ENCODE measurements around the gene SETSIP. TPM values are rescaled to one million over a fixed set of nuclear protein-coding genes. Genes with fewer than 3 reads are reported as not detected.

SETSIP gene
- total RNA-seq, 1 donor from 2014 or later: not detected

- H3K4me3 Mint-ChIP-seq (ENCODE audit: unreplicated experiment): no peak overlapping the region
- no peaks in the 10 kb centered on the region for H3K27me3 Mint-ChIP-seq (ENCODE audit: low read depth, unreplicated experiment)
- H3K79me2 ChIP-seq (ENCODE audit: insufficient read depth, low read length): no peaks in the 10 kb centered on the region
- H3K4me2 ChIP-seq (ENCODE audit: low read length): no peak overlapping the region
- FAIRE-seq: no peak
- no peaks in the 10 kb centered on the region for H4K20me1 ChIP-seq (ENCODE audit: insufficient read depth, low read length)
- H2AFZ ChIP-seq (ENCODE audit: low read depth, low read length): no peak overlapping the region
- TF ChIP-seq CTCF (IDR thresholded peaks at IDR 0.05; ENCODE audit: insufficient read depth, low read depth, low read length) (no peak), EZH2 (IDR thresholded peaks at IDR 0.05; ENCODE audit: insufficient read depth, low read length) (no peak)
- H3K9me3 Mint-ChIP-seq (ENCODE audit: unreplicated experiment): no peaks in the 10 kb centered on the region
- no peak overlapping the region for H3K27ac Mint-ChIP-seq (ENCODE audit: unreplicated experiment)
- H3K4me1 Mint-ChIP-seq (ENCODE audit: low read depth, unreplicated experiment): no peaks in the 10 kb centered on the region
- no peaks in the 10 kb centered on the region for H3K9me3 ChIP-seq (ENCODE audit: insufficient read depth, low read depth, low read length)
- no peaks in the 10 kb centered on the region for H3K36me3 Mint-ChIP-seq (ENCODE audit: low read depth, unreplicated experiment)
- H3K9ac ChIP-seq (ENCODE audit: low read length): no peak overlapping the region
- no peaks in the 10 kb centered on the region for H3K4me1 ChIP-seq (ENCODE audit: insufficient read depth, low read length)
- DNase-seq (ENCODE audit: low read depth): no peak
- no peaks in the 10 kb centered on the region for H3K36me3 ChIP-seq (ENCODE audit: insufficient read depth, low read length)
- H3K4me3 ChIP-seq (ENCODE audit: insufficient read depth, low read depth, low read length): no peak overlapping the region
- H3K27me3 ChIP-seq (ENCODE audit: insufficient read depth, low read length): no peaks in the 10 kb centered on the region
- H3K27ac ChIP-seq (ENCODE audit: low read depth, low read length): no peak overlapping the region
Measured at GRCh38 chr1:92045766-92046495, 29.3 kb downstream of the SETSIP start.

GRCh38 chr1:92043621-92044020 is 31.6 kb downstream of the SETSIP start:
- Mint-ChIP-seq H3K4me3 (ENCODE audit: unreplicated experiment) (no peak overlapping the region), H3K9me3 (ENCODE audit: unreplicated experiment) (no peaks in the 10 kb centered on the region), H3K27ac (ENCODE audit: unreplicated experiment) (no peak overlapping the region), H3K4me1 (ENCODE audit: low read depth, unreplicated experiment) (no peaks in the 10 kb centered on the region), H3K36me3 (ENCODE audit: low read depth, unreplicated experiment) (no peaks in the 10 kb centered on the region), H3K27me3 (ENCODE audit: low read depth, unreplicated experiment) (no peaks in the 10 kb centered on the region)
- H2AFZ ChIP-seq (ENCODE audit: low read depth, low read length): no peak overlapping the region
- no peaks in the 10 kb centered on the region for H3K79me2 ChIP-seq (ENCODE audit: insufficient read depth, low read length)
- no peak overlapping the region for H3K9ac ChIP-seq (ENCODE audit: low read length)
- H3K4me3 ChIP-seq (ENCODE audit: insufficient read depth, low read depth, low read length): no peak overlapping the region
- H4K20me1 ChIP-seq (ENCODE audit: insufficient read depth, low read length): no peaks in the 10 kb centered on the region
- TF ChIP-seq EZH2 (IDR thresholded peaks at IDR 0.05; ENCODE audit: insufficient read depth, low read length) (no peak), CTCF (IDR thresholded peaks at IDR 0.05; ENCODE audit: insufficient read depth, low read depth, low read length) (no peak)
- FAIRE-seq (no peak), DNase-seq (ENCODE audit: low read depth) (no peak)
- H3K4me1 ChIP-seq (ENCODE audit: insufficient read depth, low read length): no peaks in the 10 kb centered on the region
- H3K9me3 ChIP-seq (ENCODE audit: insufficient read depth, low read depth, low read length): no peaks in the 10 kb centered on the region
- no peaks in the 10 kb centered on the region for H3K27me3 ChIP-seq (ENCODE audit: insufficient read depth, low read length)
- no peak overlapping the region for H3K4me2 ChIP-seq (ENCODE audit: low read length)
- no peaks in the 10 kb centered on the region for H3K36me3 ChIP-seq (ENCODE audit: insufficient read depth, low read length)
- H3K27ac ChIP-seq (ENCODE audit: low read depth, low read length): no peak overlapping the region

- TF ChIP-seq CTCF (IDR thresholded peaks at IDR 0.05; ENCODE audit: insufficient read depth, low read depth, low read length) (no peak), EZH2 (IDR thresholded peaks at IDR 0.05; ENCODE audit: insufficient read depth, low read length) (no peak)
- Mint-ChIP-seq H3K9me3 (ENCODE audit: unreplicated experiment) (no peaks in the 10 kb centered on the region), H3K36me3 (ENCODE audit: low read depth, unreplicated experiment) (no peaks in the 10 kb centered on the region), H3K27ac (ENCODE audit: unreplicated experiment) (no peak overlapping the region), H3K4me3 (ENCODE audit: unreplicated experiment) (no peak overlapping the region), H3K27me3 (ENCODE audit: low read depth, unreplicated experiment) (no peaks in the 10 kb centered on the region), H3K4me1 (ENCODE audit: low read depth, unreplicated experiment) (peaks cover 6% of the 10 kb centered on the region)
- FAIRE-seq (no peak), DNase-seq (ENCODE audit: low read depth) (no peak)
- no peak overlapping the region for H3K27ac ChIP-seq (ENCODE audit: low read depth, low read length)
- no peaks in the 10 kb centered on the region for H3K27me3 ChIP-seq (ENCODE audit: insufficient read depth, low read length)
- H3K36me3 ChIP-seq (ENCODE audit: insufficient read depth, low read length): no peaks in the 10 kb centered on the region
- H3K4me1 ChIP-seq (ENCODE audit: insufficient read depth, low read length): no peaks in the 10 kb centered on the region
- H3K9me3 ChIP-seq (ENCODE audit: insufficient read depth, low read depth, low read length): no peaks in the 10 kb centered on the region
- no peak overlapping the region for H2AFZ ChIP-seq (ENCODE audit: low read depth, low read length)
- H3K4me2 ChIP-seq (ENCODE audit: low read length): no peak overlapping the region
- no peak overlapping the region for H3K9ac ChIP-seq (ENCODE audit: low read length)
- H4K20me1 ChIP-seq (ENCODE audit: insufficient read depth, low read length): no peaks in the 10 kb centered on the region
- H3K79me2 ChIP-seq (ENCODE audit: insufficient read depth, low read length): no peaks in the 10 kb centered on the region
- no peak overlapping the region for H3K4me3 ChIP-seq (ENCODE audit: insufficient read depth, low read depth, low read length)
Measured at GRCh38 chr1:92040971-92041370, 34.2 kb downstream of the SETSIP start.
